B cell (primary cell): ENCODE results near the gene H6PD. TPM values are rescaled to one million over a fixed set of nuclear protein-coding genes. Genes with fewer than 3 reads are reported as not detected.

Experiments
- ATAC-seq: fragments of 200-7000 bp; cut with Tn5 transposase; one replicate; pipeline ENCODE4 v1.10.0; 2021; ENCODE audit warnings: low read depth, mild to moderate bottlenecking, moderate number of reproducible peaks, moderate library complexity
- CTCF ChIA-PET: fragments of 350-600 bp; sonication (Branson Sonifier 250); formaldehyde crosslinking; loops from one replicate; lab custom pipeline; 2021; ENCODE audit warnings: antibody characterized with exemption, inconsistent platforms; lab: Charles Lee
- POLR2A ChIA-PET: fragments of 350-600 bp; sonication (Branson Sonifier 250); formaldehyde crosslinking; loops from one replicate; lab custom pipeline; 2021; ENCODE audit warnings: antibody characterized with exemption; lab: Charles Lee
- DNase-seq: peaks from one replicate; pipeline ENCODE4 v3.0.0; 2013
- H2AFZ ChIP-seq: 2 replicates; pipeline ENCODE4 v1.6.1; 2012; ENCODE audit warnings: mild to moderate bottlenecking, low read depth, low read length; ENCODE audit not compliant: insufficient read depth, poor library complexity, severe bottlenecking
- H3K27ac ChIP-seq, 2 donors: 1 replicate in 1 of 2; 2 replicates in 1 of 2; pipeline ENCODE4 v1.5.1; 2012 to 2013; ENCODE audit warnings: low read length in 2 of 2, mild to moderate bottlenecking in 2 of 2, moderate library complexity in 1 of 2
- H3K27me3 ChIP-seq, 4 experiments: fragments of 200-600 bp in 1 of 4; sonication (generic) in 1 of 4; replicated peaks in 1 of 4; 1 replicate in 2 of 4; 2 replicates in 2 of 4; pipeline versions ENCODE4 v1.6.1 to v1.7.0; 2013 to 2016; ENCODE audit warnings: low read length in 3 of 4, mild to moderate bottlenecking in 2 of 4, mixed read lengths in 1 of 4, moderate library complexity in 1 of 4; ENCODE audit not compliant: insufficient read depth in 4 of 4, control insufficient read depth in 3 of 4; ENCODE audit errors: control extremely low read depth in 1 of 4
- H3K36me3 ChIP-seq, 2 experiments: replicated peaks in 1 of 2; 1 replicate in 1 of 2; 2 replicates in 1 of 2; pipeline versions ENCODE4 v1.6.1 to v1.7.1; 2013; ENCODE audit warnings: low read length in 1 of 2; ENCODE audit not compliant: insufficient read depth in 2 of 2, control insufficient read depth in 1 of 2; ENCODE audit errors: control extremely low read depth in 1 of 2, extremely low read depth in 1 of 2
- H3K4me1 ChIP-seq, 2 donors: fragments of 200-600 bp in 1 of 2; sonication (generic) in 1 of 2; 1 replicate in 1 of 2; 2 replicates in 1 of 2; pipeline versions ENCODE4 v1.5.1 to v1.6.1; 2013 to 2017; ENCODE audit warnings: low read length in 2 of 2; ENCODE audit not compliant: control insufficient read depth in 2 of 2, insufficient read depth in 2 of 2
- H3K4me2 ChIP-seq: replicated peaks from 2 replicates; pipeline ENCODE3; 2012; ENCODE audit warnings: mild to moderate bottlenecking, low read depth, low read length; ENCODE audit not compliant: poor library complexity, severe bottlenecking
- H3K4me3 ChIP-seq, 5 experiments: fragments of 200-600 bp in 1 of 5; sonication (generic) in 1 of 5; 1 replicate in 3 of 5; 2 replicates in 2 of 5; pipeline versions ENCODE4 v1.5.1 to v1.7.0; 2011 to 2016; ENCODE audit warnings: low read length in 4 of 5, mild to moderate bottlenecking in 4 of 5, low read depth in 2 of 5, control low read depth in 1 of 5, moderate library complexity in 1 of 5; ENCODE audit not compliant: insufficient read depth in 1 of 5; ENCODE audit errors: control extremely low read depth in 1 of 5, extremely low read depth in 1 of 5
- H3K79me2 ChIP-seq: fragments of 200-600 bp; sonication (generic); one replicate; pipeline ENCODE4 v1.6.0; 2016; ENCODE audit warnings: low read length; ENCODE audit not compliant: control insufficient read depth, insufficient read depth
- H3K9ac ChIP-seq: fragments of 200-600 bp; sonication (generic); 2 replicates; pipeline ENCODE4 v1.6.1; 2017; ENCODE audit warnings: mild to moderate bottlenecking, low read length, moderate library complexity
- H3K9me3 ChIP-seq, 3 donors: one replicate each; pipeline versions ENCODE4 v1.6.1 to v1.7.1; 2013; ENCODE audit warnings: low read length in 2 of 3; ENCODE audit not compliant: control insufficient read depth in 2 of 3, insufficient read depth in 1 of 3; ENCODE audit errors: control extremely low read depth in 1 of 3
- H4K20me1 ChIP-seq: 2 replicates; pipeline ENCODE4 v1.6.0; 2012; ENCODE audit warnings: mild to moderate bottlenecking, low read length; ENCODE audit not compliant: insufficient read depth, control insufficient read depth, poor library complexity, severe bottlenecking
- H3K27ac Mint-ChIP-seq: one replicate; pipeline ENCODE4 v1.8.0; 2021; ENCODE audit warnings: mixed read lengths
- H3K27me3 Mint-ChIP-seq: one replicate; pipeline ENCODE4 v1.8.0; 2021; ENCODE audit warnings: mixed read lengths
- H3K4me1 Mint-ChIP-seq: one replicate; pipeline ENCODE4 v1.8.0; 2021; ENCODE audit warnings: mixed read lengths
- H3K4me3 Mint-ChIP-seq: one replicate; pipeline ENCODE4 v1.8.0; 2021; ENCODE audit warnings: mixed read lengths
- H3K9me3 Mint-ChIP-seq: one replicate; pipeline ENCODE4 v1.8.0; 2022; ENCODE audit warnings: mixed read lengths; ENCODE audit not compliant: insufficient read depth
- CTCF ChIP-seq: fragments of 200-600 bp; IDR thresholded peaks from one replicate; pipeline ENCODE4 v1.8.0; 2022; ENCODE audit warnings: antibody characterized with exemption, mild to moderate bottlenecking
- EZH2 ChIP-seq: IDR thresholded peaks from 2 replicates; pipeline ENCODE4 v1.6.1; 2012; ENCODE audit warnings: borderline replicate concordance, low read depth, mild to moderate bottlenecking, moderate library complexity, low read length; ENCODE audit not compliant: insufficient read depth, poor library complexity, severe bottlenecking
- WGBS: methylation state at CpG from one replicate; pipeline ENCODE4 v1.1.5; 2013; ENCODE audit warnings: missing lambda C conversion rate; ENCODE audit not compliant: insufficient coverage; 5-methylcytosine and 5-hydroxymethylcytosine counted together
- intact Hi-C: fragments of 100-400 bp; cut with micrococcal nuclease; formaldehyde crosslinking; loops from one replicate; pipeline ENCODE4 v1.10.0; 2022
- polyA plus RNA-seq: library from polyadenylated mRNA; depleted of rRNA; stranded (reverse); fragments of >200 nt; gene quantifications from 2 replicates; pipeline ENCODE4 v1.2.3, GENCODE V29; 2012
- total RNA-seq, 2 donors: library from RNA; stranded (reverse); fragments of 120-200 nt in 1 of 2; gene quantifications; 1 replicate in 1 of 2; 2 replicates in 1 of 2; pipeline versions ENCODE4 v1.2.3 to v1.2.4, GENCODE V29; 2013 to 2022

H6PD gene
- total and polyA plus RNA-seq, 2 donors (not counting 1 experiment from before 2014, with no cell fraction given), result 11.3 to 30.2 TPM

GRCh38 chr1:9273177-9273576, 38.6 kb downstream of the H6PD start:
- TF ChIP-seq EZH2, result no peak
- no peak for TF ChIP-seq CTCF
- no peak overlapping the region for H3K27ac Mint-ChIP-seq
- H3K4me3 Mint-ChIP-seq, result no peak overlapping the region
- CTCF ChIA-PET, result interaction anchor here (1.0 to 1.4 kb wide), 2 partner anchors 17 to 218 kb away, joined by 3 to 4 read pairs; no protein-coding TSS in a partner anchor
- DNase-seq (no peak), ATAC-seq (no peak)
- no peaks in the 10 kb centered on the region for H3K9me3 Mint-ChIP-seq
- Histone ChIP-seq H3K4me3 (no peak overlapping the region), H3K9ac (no peak overlapping the region), H2AFZ (no peak overlapping the region), H3K79me2 (no peaks in the 10 kb centered on the region), H3K9me3 (peaks cover 0 to 6% (median 3%) of the 10 kb centered on the region in 3 donors), H3K36me3 (peaks cover 0 to 3% of the 10 kb centered on the region in 2 experiments), H4K20me1 (no peaks in the 10 kb centered on the region), H3K27ac (no peak overlapping the region), H3K4me1 (peaks cover 0 to 2% of the 10 kb centered on the region in 2 donors), H3K4me2 (no peak overlapping the region), H3K27me3 (no peaks in the 10 kb centered on the region)
- POLR2A ChIA-PET, result no interaction called here
- H3K27me3 Mint-ChIP-seq, result no peaks in the 10 kb centered on the region
- peaks cover 6% of the 10 kb centered on the region for H3K4me1 Mint-ChIP-seq
- 98% methylated on average over 11 of the region's 11 CpGs for WGBS
- intact Hi-C loops, result no loop called here

GRCh38 chr1:9275161-9275560, 40.6 kb downstream of the H6PD start:
- Histone ChIP-seq H3K27ac (no peak overlapping the region), H3K79me2 (no peaks in the 10 kb centered on the region), H2AFZ (no peak overlapping the region), H3K27me3 (no peaks in the 10 kb centered on the region), H3K4me1 (peaks cover 0 to 2% of the 10 kb centered on the region in 2 donors), H3K4me3 (no peak overlapping the region), H3K36me3 (no peaks in the 10 kb centered on the region), H3K4me2 (no peak overlapping the region), H4K20me1 (no peaks in the 10 kb centered on the region), H3K9ac (no peak overlapping the region), H3K9me3 (peaks cover 0 to 11% (median 3%) of the 10 kb centered on the region in 3 donors)
- DNase-seq (no peak), ATAC-seq (no peak)
- Mint-ChIP-seq H3K4me1 (peaks cover 6% of the 10 kb centered on the region), H3K9me3 (no peaks in the 10 kb centered on the region), H3K27me3 (peaks cover 2% of the 10 kb centered on the region), H3K27ac (no peak overlapping the region), H3K4me3 (no peak overlapping the region)
- ChIA-PET POLR2A (no interaction called here), CTCF (interaction anchor here (1.3 to 2.2 kb wide), 3 partner anchors 8 to 180 kb away, joined by 3 to 7 read pairs (median 7); no protein-coding TSS in a partner anchor)
- WGBS, result 90% methylated on average over 10 of the region's 10 CpGs
- no peak for TF ChIP-seq CTCF
- TF ChIP-seq EZH2, result no peak
- intact Hi-C loops, result no loop called here
